Measurements from ENCODE around the gene ADAMTS13. TPM values are rescaled to one million over a fixed set of nuclear protein-coding genes. Genes with fewer than 3 reads are reported as not detected.

The ADAMTS13 gene
- total RNA-seq, 3 donors from 2014 or later (not counting 1 experiment from before 2014, with no cell fraction given) = 2.3 to 3.0 (median 2.8) TPM

GRCh38 chr9:133471551-133472276 is 49.5 kb downstream of the ADAMTS13 start:
- TF ChIP-seq CTCF (IDR thresholded peaks at IDR 0.05) = no peak
- no peaks in the 10 kb centered on the region for H3K27me3 Mint-ChIP-seq (ENCODE audit: low read depth in 2 of 2)
- H3K4me3 Mint-ChIP-seq = no peak overlapping the region
- H3K27ac Mint-ChIP-seq = no peak overlapping the region
- DNase-seq = no peak
- no peaks in the 10 kb centered on the region for H3K9me3 Mint-ChIP-seq
- H3K36me3 Mint-ChIP-seq = no peaks in the 10 kb centered on the region
- H3K36me3 ChIP-seq (ENCODE audit: control insufficient read depth, insufficient read depth, low read length) = no peaks in the 10 kb centered on the region
- WGBS (ENCODE audit: insufficient coverage) = 95% methylated on average over 27 of the region's 27 CpGs
- no peak overlapping the region for H3K4me3 ChIP-seq (ENCODE audit: low read length)
- no peaks in the 10 kb centered on the region for H3K27me3 ChIP-seq (ENCODE audit: control insufficient read depth, insufficient read depth, low read length)
- no peak overlapping the region for H3K27ac ChIP-seq (ENCODE audit: low read length)
- intact Hi-C loops (cut with micrococcal nuclease) = no loop called here
- H3K9me3 ChIP-seq (ENCODE audit: control insufficient read depth, insufficient read depth, low read length) = no peaks in the 10 kb centered on the region
- ATAC-seq = no peak
- H3K4me1 ChIP-seq (ENCODE audit: control insufficient read depth, insufficient read depth, low read length) = peaks cover 29% of the 10 kb centered on the region
- H3K4me1 Mint-ChIP-seq = no peaks in the 10 kb centered on the region

- H3K36me3 ChIP-seq (ENCODE audit: control insufficient read depth, insufficient read depth, low read length) = no peaks in the 10 kb centered on the region
- no peak for ATAC-seq
- no peak overlapping the region for H3K27ac ChIP-seq (ENCODE audit: low read length)
- Mint-ChIP-seq H3K36me3 (no peaks in the 10 kb centered on the region), H3K9me3 (no peaks in the 10 kb centered on the region), H3K27me3 (ENCODE audit: low read depth in 2 of 2) (no peaks in the 10 kb centered on the region), H3K27ac (no peak overlapping the region), H3K4me3 (no peak overlapping the region), H3K4me1 (no peaks in the 10 kb centered on the region)
- no peak for DNase-seq
- no peak for TF ChIP-seq CTCF (IDR thresholded peaks at IDR 0.05)
- intact Hi-C loops (cut with micrococcal nuclease) = no loop called here
- no peaks in the 10 kb centered on the region for H3K9me3 ChIP-seq (ENCODE audit: control insufficient read depth, insufficient read depth, low read length)
- no peaks in the 10 kb centered on the region for H3K27me3 ChIP-seq (ENCODE audit: control insufficient read depth, insufficient read depth, low read length)
- no peak overlapping the region for H3K4me3 ChIP-seq (ENCODE audit: low read length)
- 89% methylated on average over 11 of the region's 11 CpGs for WGBS (ENCODE audit: insufficient coverage)
- H3K4me1 ChIP-seq (ENCODE audit: control insufficient read depth, insufficient read depth, low read length) = peaks cover 35% of the 10 kb centered on the region
These were observed 50.1 kb downstream of the ADAMTS13 start for GRCh38 chr9:133472277-133472645.

GRCh38 chr9:133472753-133473378 is 50.7 kb downstream of the ADAMTS13 start:
- Mint-ChIP-seq H3K27me3 (ENCODE audit: low read depth in 2 of 2) (no peaks in the 10 kb centered on the region), H3K4me3 (no peak overlapping the region), H3K9me3 (no peaks in the 10 kb centered on the region), H3K36me3 (no peaks in the 10 kb centered on the region), H3K4me1 (peaks cover 0 to 4% of the 10 kb centered on the region in 2 donors), H3K27ac (no peak overlapping the region)
- intact Hi-C loops (cut with micrococcal nuclease) = no loop called here
- no peak overlapping the region for H3K27ac ChIP-seq (ENCODE audit: low read length)
- no peak overlapping the region for H3K4me3 ChIP-seq (ENCODE audit: low read length)
- TF ChIP-seq CTCF (IDR thresholded peaks at IDR 0.05) = no peak
- ATAC-seq = no peak
- 88% methylated on average over 19 of the region's 19 CpGs for WGBS (ENCODE audit: insufficient coverage)
- no peak for DNase-seq
- H3K4me1 ChIP-seq (ENCODE audit: control insufficient read depth, insufficient read depth, low read length) = peaks cover 36% of the 10 kb centered on the region
- no peaks in the 10 kb centered on the region for H3K27me3 ChIP-seq (ENCODE audit: control insufficient read depth, insufficient read depth, low read length)
- no peaks in the 10 kb centered on the region for H3K36me3 ChIP-seq (ENCODE audit: control insufficient read depth, insufficient read depth, low read length)
- no peaks in the 10 kb centered on the region for H3K9me3 ChIP-seq (ENCODE audit: control insufficient read depth, insufficient read depth, low read length)

Data from natural killer cell (primary cell).